ENCODE measurements around the gene SPDEF. TPM values are rescaled to one million over a fixed set of nuclear protein-coding genes. Genes with fewer than 3 reads are reported as not detected.

Gene SPDEF
- total RNA-seq, 1 donor from 2014 or later, result 1.6 TPM

DNA sequence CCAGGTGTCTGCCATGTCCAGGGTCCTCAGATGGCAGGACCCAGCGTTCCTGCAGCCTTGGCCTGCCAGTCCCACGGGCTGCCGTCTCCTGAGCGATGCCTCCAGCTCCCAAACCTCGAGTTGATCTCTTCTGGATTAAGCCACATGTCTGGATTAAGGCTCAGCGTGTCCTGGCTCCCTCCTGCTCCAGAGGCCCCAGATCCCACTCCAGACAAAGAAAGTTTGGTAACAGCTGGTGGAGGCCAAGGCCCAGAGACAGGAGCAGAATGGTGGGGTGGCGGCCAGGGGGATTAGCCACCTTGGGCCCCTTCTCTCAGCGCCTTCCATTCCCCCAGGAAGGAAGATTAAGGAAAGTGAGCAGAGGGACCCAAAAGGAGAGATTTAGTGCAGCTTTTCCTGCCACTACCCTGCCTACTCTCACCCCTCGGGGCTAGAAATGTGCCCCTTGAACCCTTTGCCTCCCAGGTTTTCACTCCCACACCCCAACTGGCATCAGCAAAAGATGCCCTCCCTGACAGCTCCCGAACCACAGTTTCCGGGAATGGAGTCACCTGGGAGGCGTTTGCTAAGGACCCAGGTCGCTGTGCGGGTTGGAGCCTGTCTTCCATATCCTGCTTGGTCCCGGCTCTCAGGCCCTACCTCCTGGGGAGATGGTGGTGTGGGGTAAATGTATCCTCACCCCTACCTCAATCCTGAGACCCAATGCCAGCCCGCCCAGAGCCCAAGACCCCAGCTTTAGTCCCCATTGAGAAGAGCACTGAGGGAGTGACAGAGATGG is 6.9 kb downstream of the SPDEF start:
- peaks cover 6% of the 10 kb centered on the region for H3K27me3 Mint-ChIP-seq

DNA sequence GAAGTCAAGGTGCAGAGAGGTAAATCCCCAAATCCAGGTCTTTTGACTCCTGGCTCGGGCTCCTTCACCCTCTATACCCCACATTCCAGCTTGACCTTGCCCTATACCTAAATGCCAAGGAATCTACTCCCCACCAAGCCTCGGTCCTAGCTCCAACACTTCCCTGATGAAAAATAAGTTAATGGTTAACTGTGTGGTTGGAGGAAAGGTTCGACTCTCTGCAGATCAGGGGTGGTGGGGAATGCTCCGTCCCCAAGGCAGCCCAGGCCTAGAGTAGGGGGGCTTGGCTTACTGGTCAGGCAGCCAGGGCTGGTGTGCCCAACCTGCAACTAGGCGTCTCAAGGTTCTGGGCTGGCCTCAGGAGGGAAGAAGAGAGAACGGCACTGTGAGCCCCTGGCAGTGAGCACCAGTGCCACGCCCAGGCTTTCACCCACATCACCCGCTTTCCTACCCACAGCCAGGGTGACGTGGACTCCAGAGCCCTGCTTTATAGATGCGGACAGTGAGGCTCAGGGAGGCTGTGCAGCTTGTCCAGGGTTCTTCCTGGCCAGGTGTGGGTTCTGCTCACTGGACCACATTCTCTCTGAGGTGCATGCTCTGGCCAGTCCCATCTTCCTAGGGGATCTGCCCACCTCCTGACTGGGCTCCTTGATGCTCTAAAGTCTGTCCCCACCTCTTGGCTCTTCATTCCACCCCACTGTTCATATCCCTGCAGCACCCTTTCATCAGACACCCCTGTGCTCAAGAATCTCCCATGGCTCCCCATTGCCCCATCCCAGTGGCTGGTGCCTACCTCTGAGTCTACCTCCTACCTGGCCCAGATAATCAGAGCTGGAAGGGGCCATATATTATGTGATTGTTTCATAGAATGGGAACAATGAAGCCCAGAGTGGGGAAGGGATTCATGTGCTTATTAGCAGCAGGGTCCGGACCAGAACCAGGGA is 8.2 kb downstream of the SPDEF start:
- peaks cover 3% of the 10 kb centered on the region for H3K27me3 Mint-ChIP-seq
- H3K9me3 Mint-ChIP-seq, result no peaks in the 10 kb centered on the region
- no peak overlapping the region for H3K4me3 Mint-ChIP-seq
- H3K36me3 Mint-ChIP-seq, result no peaks in the 10 kb centered on the region
- no peak for DNase-seq (ENCODE audit: extremely low spot score, unreplicated experiment)
- peaks cover 12% of the 10 kb centered on the region for H3K4me1 Mint-ChIP-seq (ENCODE audit: unreplicated experiment)
- TF ChIP-seq, protein P1, sequence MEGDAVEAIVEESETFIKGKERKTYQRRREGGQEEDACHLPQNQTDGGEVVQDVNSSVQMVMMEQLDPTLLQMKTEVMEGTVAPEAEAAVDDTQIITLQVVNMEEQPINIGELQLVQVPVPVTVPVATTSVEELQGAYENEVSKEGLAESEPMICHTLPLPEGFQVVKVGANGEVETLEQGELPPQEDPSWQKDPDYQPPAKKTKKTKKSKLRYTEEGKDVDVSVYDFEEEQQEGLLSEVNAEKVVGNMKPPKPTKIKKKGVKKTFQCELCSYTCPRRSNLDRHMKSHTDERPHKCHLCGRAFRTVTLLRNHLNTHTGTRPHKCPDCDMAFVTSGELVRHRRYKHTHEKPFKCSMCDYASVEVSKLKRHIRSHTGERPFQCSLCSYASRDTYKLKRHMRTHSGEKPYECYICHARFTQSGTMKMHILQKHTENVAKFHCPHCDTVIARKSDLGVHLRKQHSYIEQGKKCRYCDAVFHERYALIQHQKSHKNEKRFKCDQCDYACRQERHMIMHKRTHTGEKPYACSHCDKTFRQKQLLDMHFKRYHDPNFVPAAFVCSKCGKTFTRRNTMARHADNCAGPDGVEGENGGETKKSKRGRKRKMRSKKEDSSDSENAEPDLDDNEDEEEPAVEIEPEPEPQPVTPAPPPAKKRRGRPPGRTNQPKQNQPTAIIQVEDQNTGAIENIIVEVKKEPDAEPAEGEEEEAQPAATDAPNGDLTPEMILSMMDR (conservative IDR thresholded peaks at IDR 0.05), result no peak
- H3K27ac Mint-ChIP-seq, result no peak overlapping the region

More for the DNA sequence above, 6.9 kb downstream of the SPDEF start:
- DNase-seq (ENCODE audit: extremely low spot score, unreplicated experiment), result no peak
- Mint-ChIP-seq H3K4me3 (no peak overlapping the region), H3K36me3 (no peaks in the 10 kb centered on the region), H3K27ac (peak overlapping the region; percentile 34), H3K9me3 (no peaks in the 10 kb centered on the region), H3K4me1 (ENCODE audit: unreplicated experiment) (peaks cover 17% of the 10 kb centered on the region)
- TF ChIP-seq, protein P1 (conservative IDR thresholded peaks at IDR 0.05), result no peak

DNA sequence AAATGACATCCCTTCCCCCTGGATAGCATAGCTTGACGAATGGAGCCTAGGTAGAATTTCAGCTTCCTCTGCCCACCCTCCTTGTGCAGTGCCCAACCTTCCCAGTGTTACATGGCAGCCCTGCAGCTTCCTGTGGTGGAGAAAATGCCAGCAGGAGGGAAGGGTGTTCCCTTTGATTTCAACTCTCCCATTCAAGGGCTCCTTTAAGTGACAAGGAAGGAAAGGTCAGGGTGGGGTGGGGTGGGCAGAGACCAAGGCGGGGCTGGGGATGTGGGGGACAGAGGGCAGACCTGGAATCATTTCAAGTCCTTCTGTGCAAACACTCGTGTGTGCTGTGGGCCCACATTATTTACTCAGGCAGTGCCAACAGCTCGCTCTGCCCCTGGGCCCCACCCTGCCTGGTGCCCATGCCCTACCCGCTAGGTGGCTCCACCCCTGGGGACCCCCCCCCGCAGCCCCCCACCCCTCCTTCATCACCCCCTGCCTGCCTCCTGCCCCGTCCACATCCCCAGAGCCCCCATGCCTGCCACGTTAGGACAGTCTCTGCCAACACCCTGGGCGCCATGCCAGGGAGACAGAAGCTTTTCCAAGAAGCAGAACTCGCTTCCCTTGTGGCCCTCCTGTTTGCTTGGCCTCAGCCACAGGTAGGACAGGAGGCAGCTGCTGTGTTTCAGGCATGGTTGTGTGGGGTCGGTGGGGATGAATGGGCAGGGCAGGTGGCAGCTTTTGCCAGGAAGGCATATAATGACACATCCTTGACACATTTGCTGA is 9.4 kb downstream of the SPDEF start:
- DNase-seq (ENCODE audit: extremely low spot score, unreplicated experiment), result no peak
- TF ChIP-seq, protein P1 (conservative IDR thresholded peaks at IDR 0.05), result no peak
- no peaks in the 10 kb centered on the region for H3K36me3 Mint-ChIP-seq

DNA sequence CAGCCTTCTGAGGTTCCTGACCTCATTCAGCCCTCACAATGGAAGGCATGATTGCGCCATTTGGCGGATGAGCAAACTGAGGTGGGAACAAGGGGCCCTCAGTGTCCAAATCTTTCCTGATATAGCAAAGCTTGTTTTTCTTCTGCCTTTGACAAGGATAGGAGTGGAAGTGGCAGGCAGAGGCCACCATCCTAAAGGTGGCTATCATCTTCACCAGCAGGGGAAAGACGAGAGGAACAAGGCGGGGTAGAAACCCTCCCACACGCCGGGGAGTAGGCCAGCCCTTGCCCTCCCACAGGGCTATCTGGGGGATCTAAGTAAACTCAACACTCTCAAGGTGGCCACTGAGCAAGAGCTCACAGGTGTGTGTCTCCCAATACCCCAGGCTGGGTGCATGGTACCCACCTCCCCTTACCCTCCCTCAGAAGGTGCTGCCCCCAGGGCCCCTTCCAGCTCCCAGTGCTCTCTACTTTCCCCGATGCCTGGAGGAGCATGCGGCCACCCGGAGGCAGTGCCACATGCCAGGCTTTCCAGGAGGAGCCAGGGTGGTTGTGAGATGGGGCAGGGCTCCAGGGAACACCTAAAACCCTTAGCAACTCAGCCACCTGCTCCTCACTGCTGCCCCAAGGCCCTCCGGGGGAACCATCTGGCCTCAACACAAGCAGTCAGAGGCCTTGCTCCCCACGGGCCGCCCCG is 11.2 kb downstream of the SPDEF start:
- Mint-ChIP-seq H3K27me3 (no peaks in the 10 kb centered on the region), H3K9me3 (no peaks in the 10 kb centered on the region), H3K4me1 (ENCODE audit: unreplicated experiment) (peaks cover 6% of the 10 kb centered on the region), H3K36me3 (no peaks in the 10 kb centered on the region), H3K27ac (no peak overlapping the region), H3K4me3 (no peak overlapping the region)
- TF ChIP-seq, protein P1 (conservative IDR thresholded peaks at IDR 0.05), result no peak
- no peak for DNase-seq (ENCODE audit: extremely low spot score, unreplicated experiment)

More for the DNA sequence above, 9.4 kb downstream of the SPDEF start:
- H3K27ac Mint-ChIP-seq, result no peak overlapping the region
- H3K4me1 Mint-ChIP-seq (ENCODE audit: unreplicated experiment), result peaks cover 6% of the 10 kb centered on the region
- H3K4me3 Mint-ChIP-seq, result no peak overlapping the region
- H3K9me3 Mint-ChIP-seq, result no peaks in the 10 kb centered on the region
- no peaks in the 10 kb centered on the region for H3K27me3 Mint-ChIP-seq

Data from type B pancreatic cell (in vitro differentiated cells).